Measurements from ENCODE around the gene TGM3.

DNA sequence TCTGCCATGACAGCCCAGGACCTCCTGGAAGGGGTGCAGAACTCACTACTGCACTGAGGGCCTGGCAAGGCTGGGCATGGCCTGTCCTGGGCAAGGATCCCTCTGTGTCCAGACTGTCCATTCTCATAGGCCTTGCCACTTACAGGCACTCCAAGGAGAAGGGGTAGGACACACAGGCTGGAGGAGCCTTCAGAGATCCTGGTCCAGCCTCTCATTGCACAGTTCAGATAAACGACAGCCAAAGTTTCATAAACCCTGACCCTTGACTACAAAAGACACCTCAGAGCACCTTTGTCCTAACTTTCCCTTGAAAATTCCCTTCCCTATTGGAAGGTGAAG lies 19.6 kb downstream of the TGM3 start:
- TF ChIP-seq EZH2 (IDR thresholded peaks at IDR 0.05) (no peak), FOXP2 (optimal IDR thresholded peaks at IDR 0.05; ENCODE audit: control extremely low read depth, extremely low read length, insufficient read depth) (no peak)
